ENCODE results near the gene MPND. TPM values are rescaled to one million over a fixed set of nuclear protein-coding genes. Genes with fewer than 3 reads are reported as not detected.

Gene MPND
- total RNA-seq, 1 donor from 2014 or later = 21.9 TPM

DNA sequence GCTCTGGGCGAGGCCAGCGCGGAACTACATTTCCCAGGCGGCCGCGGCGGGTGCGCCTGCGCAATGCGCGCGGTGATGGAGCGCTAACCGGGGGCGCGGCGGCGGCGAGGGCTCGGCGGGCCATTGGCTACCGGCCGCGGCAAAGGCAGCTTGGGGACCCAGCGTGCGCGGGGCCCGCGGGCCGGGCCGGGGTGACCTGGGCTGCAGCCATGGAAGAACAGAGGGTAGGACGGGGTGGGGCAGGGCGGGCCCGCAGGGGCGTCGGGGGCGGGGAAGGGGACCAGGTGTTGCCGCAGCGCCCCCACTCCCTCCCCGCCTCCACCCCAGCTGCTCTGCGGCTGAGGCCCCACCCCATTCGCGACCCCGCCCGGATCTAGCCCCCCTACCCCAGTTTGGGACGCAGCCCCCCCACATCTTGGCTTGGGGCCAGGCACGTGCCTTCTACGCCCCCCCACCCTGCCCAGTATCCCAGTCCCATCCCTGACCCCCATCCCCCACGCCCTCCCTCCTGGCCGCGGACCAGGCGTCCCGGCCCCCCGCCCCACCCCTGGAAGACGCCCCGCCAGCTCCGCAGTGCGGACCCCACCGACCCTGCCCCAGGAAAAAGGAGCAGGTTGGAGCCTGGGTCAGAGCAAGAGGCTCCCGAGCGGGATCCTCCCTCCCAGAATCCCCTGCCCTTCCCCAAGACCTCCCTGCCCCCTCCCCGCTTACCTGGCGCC lies 38.7 kb upstream of the MPND start, which contains the start of gene FSD1:
Gene FSD1, plus strand, starts transcription at position 61 of the 719 bp plus-strand sequence. Its CDS starts 149 bp downstream, at position 210.
- Histone ChIP-seq H3K9me3 (no peaks in the 10 kb centered on the region), H3K27ac (no peak within 1 kb of the TSS), H3K36me3 (no peaks in the 10 kb centered on the region), H3K4me1 (no peaks in the 10 kb centered on the region), H3K27me3 (no peaks in the 10 kb centered on the region), H3K4me3 (peak within 1 kb of the TSS; percentile 21 to 50)
- no peak for DNase-seq (ENCODE audit: low spot score in 2 of 2)
- TF ChIP-seq, protein P1, sequence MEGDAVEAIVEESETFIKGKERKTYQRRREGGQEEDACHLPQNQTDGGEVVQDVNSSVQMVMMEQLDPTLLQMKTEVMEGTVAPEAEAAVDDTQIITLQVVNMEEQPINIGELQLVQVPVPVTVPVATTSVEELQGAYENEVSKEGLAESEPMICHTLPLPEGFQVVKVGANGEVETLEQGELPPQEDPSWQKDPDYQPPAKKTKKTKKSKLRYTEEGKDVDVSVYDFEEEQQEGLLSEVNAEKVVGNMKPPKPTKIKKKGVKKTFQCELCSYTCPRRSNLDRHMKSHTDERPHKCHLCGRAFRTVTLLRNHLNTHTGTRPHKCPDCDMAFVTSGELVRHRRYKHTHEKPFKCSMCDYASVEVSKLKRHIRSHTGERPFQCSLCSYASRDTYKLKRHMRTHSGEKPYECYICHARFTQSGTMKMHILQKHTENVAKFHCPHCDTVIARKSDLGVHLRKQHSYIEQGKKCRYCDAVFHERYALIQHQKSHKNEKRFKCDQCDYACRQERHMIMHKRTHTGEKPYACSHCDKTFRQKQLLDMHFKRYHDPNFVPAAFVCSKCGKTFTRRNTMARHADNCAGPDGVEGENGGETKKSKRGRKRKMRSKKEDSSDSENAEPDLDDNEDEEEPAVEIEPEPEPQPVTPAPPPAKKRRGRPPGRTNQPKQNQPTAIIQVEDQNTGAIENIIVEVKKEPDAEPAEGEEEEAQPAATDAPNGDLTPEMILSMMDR (IDR thresholded peaks at IDR 0.05) = no peak
- intact Hi-C loops (cut with DNase I) = loop anchor here (2.0 kb wide), 1 partner anchor 32 kb away; no protein-coding TSS in a partner anchor

DNA sequence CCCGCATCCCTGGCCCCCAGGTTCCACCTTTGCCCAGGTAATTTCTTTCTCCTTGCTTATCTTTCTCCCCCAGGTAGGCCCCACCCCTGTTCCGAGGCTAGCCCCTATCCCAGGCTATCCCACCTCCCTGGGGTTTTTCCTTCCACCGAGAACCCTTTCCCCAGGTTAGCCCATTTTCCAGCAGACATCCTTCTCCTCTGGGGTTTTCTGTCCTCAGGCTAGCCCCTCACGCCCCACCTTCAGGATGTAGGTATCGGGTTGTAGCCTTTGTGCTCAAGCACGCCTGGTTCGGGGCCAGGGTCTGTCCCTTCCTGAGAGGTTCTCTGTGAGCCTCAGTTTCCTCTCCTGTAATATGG lies 38.1 kb upstream of the MPND start:
- H3K36me3 ChIP-seq = no peaks in the 10 kb centered on the region
- no peak for DNase-seq (ENCODE audit: low spot score in 2 of 2)
- H3K9me3 ChIP-seq = no peaks in the 10 kb centered on the region
- TF ChIP-seq, protein P1 (IDR thresholded peaks at IDR 0.05) = no peak
- H3K4me1 ChIP-seq = no peaks in the 10 kb centered on the region
- intact Hi-C loops (cut with DNase I) = loop anchor here (2.0 kb wide), 1 partner anchor 32 kb away; no protein-coding TSS in a partner anchor
- no peaks in the 10 kb centered on the region for H3K27me3 ChIP-seq
- H3K4me3 ChIP-seq = no peak overlapping the region
- H3K27ac ChIP-seq = no peak overlapping the region

DNA sequence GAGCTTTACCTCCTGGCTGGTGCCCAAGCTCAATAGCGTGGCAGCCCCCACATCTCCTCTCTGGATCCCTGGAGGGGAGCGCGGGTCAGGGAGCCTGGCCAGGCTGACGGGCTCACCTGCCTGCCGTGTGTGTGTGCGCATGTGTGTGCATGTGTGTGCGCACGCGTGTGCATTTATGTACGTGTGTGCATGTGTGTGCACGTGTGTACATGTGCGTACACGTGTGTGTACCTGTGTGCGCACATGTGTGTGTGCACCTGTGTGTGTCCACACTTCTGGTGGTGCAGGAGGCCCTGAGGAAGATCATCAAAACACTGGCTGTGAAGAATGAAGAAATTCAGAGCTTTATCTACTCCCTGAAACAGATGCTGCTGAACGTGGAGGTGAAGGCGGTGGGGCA lies 37.7 kb upstream of the MPND start:
- no peaks in the 10 kb centered on the region for H3K4me1 ChIP-seq
- no peaks in the 10 kb centered on the region for H3K9me3 ChIP-seq
- TF ChIP-seq, protein P1 (IDR thresholded peaks at IDR 0.05) = no peak
- no peak overlapping the region for H3K27ac ChIP-seq
- H3K36me3 ChIP-seq = no peaks in the 10 kb centered on the region
- no peaks in the 10 kb centered on the region for H3K27me3 ChIP-seq
- H3K4me3 ChIP-seq = no peak overlapping the region
- intact Hi-C loops (cut with DNase I) = loop anchor here (2.0 kb wide), 1 partner anchor 33 kb away; no protein-coding TSS in a partner anchor
- DNase-seq (ENCODE audit: low spot score in 2 of 2) = no peak

DNA sequence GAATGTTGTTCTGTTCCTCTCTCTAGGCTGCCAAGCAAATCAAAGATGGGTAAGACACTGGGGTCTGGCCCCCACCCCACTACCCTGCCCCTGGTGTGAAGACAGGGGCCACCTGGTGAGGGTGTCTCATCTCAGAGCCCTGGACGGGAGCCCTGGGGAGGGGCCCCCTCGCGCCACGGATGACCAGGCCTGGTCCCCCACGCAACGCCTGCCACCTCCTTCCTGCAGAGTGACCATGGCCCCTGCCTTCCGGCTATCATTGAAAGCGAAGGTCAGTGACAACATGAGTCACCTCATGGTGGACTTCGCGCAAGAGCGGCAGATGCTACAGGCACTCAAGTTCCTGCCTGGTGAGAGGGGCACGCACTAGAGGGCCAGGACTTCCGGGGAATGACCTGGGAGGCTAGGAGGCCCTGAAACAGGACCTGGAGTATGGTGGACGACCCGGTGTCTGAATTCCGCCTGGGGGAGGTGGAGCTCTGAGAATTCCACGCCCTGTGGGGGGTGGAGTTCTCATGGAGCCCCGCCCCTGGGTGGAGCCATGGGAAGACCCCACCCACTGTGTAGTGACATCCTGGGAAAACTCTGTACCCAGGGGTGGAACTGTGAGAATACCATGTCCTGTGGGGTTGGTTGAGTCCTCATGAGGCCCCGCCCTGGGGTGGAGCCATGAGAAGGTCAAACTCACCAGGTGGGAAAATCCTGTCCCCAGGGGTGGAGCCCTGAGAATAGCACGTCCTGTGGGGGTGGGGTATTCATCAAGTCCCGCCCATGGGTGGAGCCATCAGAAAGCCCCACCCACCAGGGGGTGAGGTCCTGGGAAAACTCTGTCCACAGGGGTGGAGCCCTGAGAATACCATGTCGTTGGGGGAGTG lies 32.9 kb upstream of the MPND start:
- TF ChIP-seq, protein P1 (IDR thresholded peaks at IDR 0.05) = no peak
- no peak overlapping the region for H3K27ac ChIP-seq
- intact Hi-C loops (cut with DNase I) = no loop called here
- no peaks in the 10 kb centered on the region for H3K27me3 ChIP-seq
- no peak for DNase-seq (ENCODE audit: low spot score in 2 of 2)
- H3K4me3 ChIP-seq = no peak overlapping the region
- H3K9me3 ChIP-seq = no peaks in the 10 kb centered on the region
- H3K4me1 ChIP-seq = no peaks in the 10 kb centered on the region
- H3K36me3 ChIP-seq = no peaks in the 10 kb centered on the region

DNA sequence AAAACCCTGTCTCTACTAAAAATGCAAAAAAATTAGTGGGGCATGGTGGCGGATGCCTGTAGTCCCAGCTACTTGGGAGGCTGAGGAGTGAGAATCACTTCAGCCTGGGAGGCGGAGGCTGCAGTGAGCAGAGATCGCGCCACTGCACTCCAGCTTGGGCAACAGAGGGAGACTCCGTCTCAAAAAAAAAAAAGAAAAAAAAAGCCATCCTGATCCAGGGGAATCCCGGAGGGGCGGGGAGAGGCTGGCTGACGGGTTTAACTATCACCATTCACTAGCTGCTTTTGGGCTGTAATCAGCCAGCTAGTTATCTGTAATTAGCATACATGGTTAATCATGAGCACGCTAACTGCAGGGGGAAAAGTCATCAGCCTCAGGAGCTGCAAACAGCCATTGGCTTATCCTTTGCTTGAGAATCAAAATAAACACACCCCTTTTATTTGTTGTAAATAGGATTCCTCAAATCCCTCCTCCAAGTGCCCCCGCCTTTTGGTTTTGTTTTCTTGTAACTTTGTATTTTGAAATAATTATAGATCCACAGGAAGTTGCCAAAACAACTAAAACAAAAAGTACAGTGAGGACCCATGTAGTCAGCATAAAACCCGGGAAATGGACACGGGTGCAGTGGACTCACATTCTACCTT lies 29.4 kb upstream of the MPND start:
- intact Hi-C loops (cut with DNase I) = no loop called here
- H3K4me1 ChIP-seq = no peaks in the 10 kb centered on the region
- no peaks in the 10 kb centered on the region for H3K9me3 ChIP-seq
- no peaks in the 10 kb centered on the region for H3K27me3 ChIP-seq
- TF ChIP-seq, protein P1 (IDR thresholded peaks at IDR 0.05) = no peak
- H3K4me3 ChIP-seq = no peak overlapping the region
- DNase-seq (ENCODE audit: low spot score in 2 of 2) = no peak
- H3K27ac ChIP-seq = no peak overlapping the region
- H3K36me3 ChIP-seq = no peaks in the 10 kb centered on the region

All from ascending aorta (tissue), 2 donors.